Measurements from ENCODE around the gene MSI2.

The MSI2 gene

GRCh38 chr17:57408071-57408811 is 151.9 kb downstream of the MSI2 start:
- ATAC-seq = no peak
- no peak for TF ChIP-seq ESRRG (CRISPR knock-in tag; IDR thresholded peaks at IDR 0.05)
- no peak for TF ChIP-seq TSHZ2 (CRISPR knock-in tag; IDR thresholded peaks at IDR 0.05)
- TF ChIP-seq POU6F1 (CRISPR knock-in tag; IDR thresholded peaks at IDR 0.05; ENCODE audit: borderline replicate concordance, low read depth) = no peak
- no peak for TF ChIP-seq ZC3H10 (CRISPR knock-in tag; IDR thresholded peaks at IDR 0.05)
- TF ChIP-seq ZNF8 (CRISPR knock-in tag; IDR thresholded peaks at IDR 0.05) = no peak
- no peak for TF ChIP-seq ZFP30 (CRISPR knock-in tag; IDR thresholded peaks at IDR 0.05)
- TF ChIP-seq RARB (CRISPR knock-in tag; IDR thresholded peaks at IDR 0.05) = no peak
- TF ChIP-seq ZNF70 (CRISPR knock-in tag; IDR thresholded peaks at IDR 0.05) = no peak
- TF ChIP-seq ZNF565 (CRISPR knock-in tag; conservative IDR thresholded peaks at IDR 0.05; ENCODE audit: low read depth) = no peak
- no peak for TF ChIP-seq PPARA (CRISPR knock-in tag; IDR thresholded peaks at IDR 0.05; ENCODE audit: borderline replicate concordance)
- no peak for TF ChIP-seq ISL1 (CRISPR knock-in tag; IDR thresholded peaks at IDR 0.05)
- TF ChIP-seq, protein P1, sequence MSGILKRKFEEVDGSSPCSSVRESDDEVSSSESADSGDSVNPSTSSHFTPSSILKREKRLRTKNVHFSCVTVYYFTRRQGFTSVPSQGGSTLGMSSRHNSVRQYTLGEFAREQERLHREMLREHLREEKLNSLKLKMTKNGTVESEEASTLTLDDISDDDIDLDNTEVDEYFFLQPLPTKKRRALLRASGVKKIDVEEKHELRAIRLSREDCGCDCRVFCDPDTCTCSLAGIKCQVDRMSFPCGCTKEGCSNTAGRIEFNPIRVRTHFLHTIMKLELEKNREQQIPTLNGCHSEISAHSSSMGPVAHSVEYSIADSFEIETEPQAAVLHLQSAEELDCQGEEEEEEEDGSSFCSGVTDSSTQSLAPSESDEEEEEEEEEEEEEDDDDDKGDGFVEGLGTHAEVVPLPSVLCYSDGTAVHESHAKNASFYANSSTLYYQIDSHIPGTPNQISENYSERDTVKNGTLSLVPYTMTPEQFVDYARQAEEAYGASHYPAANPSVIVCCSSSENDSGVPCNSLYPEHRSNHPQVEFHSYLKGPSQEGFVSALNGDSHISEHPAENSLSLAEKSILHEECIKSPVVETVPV (CRISPR knock-in tag; IDR thresholded peaks at IDR 0.05) = no peak
- TF ChIP-seq BACH2 (CRISPR knock-in tag; IDR thresholded peaks at IDR 0.05; ENCODE audit: borderline replicate concordance) = no peak
- TF ChIP-seq OSR1 (CRISPR knock-in tag; IDR thresholded peaks at IDR 0.05) = no peak
- no peak for TF ChIP-seq CREB5 (CRISPR knock-in tag; IDR thresholded peaks at IDR 0.05; ENCODE audit: low read depth)

DNA sequence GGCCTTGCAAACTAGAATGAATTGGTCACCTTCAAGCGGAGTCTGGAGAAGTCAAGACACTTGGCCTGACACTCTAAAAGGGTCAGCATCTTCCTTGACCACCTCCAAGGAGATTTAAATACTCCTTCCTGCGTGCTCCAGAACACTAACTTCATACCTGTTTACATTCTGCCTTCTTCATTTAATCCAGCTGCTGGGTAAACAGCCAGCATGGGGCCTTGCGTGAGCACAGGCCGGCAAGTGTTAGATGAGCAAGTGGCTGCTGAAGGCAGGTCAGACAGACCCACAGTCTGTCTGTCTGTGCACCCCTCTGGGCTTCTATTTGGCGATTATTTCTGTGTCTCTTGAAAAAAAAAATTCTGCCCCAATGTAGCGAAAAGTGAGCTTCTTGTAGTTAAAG is 153.8 kb downstream of the MSI2 start:
- ATAC-seq = no peak
- TF ChIP-seq CSDC2 (CRISPR knock-in tag; IDR thresholded peaks at IDR 0.05) (no peak), CREB5 (CRISPR knock-in tag; IDR thresholded peaks at IDR 0.05; ENCODE audit: low read depth) (no peak), TSHZ2 (CRISPR knock-in tag; IDR thresholded peaks at IDR 0.05) (no peak), BACH2 (CRISPR knock-in tag; IDR thresholded peaks at IDR 0.05; ENCODE audit: borderline replicate concordance) (no peak), OSR1 (CRISPR knock-in tag; IDR thresholded peaks at IDR 0.05) (no peak), TOX (CRISPR knock-in tag; IDR thresholded peaks at IDR 0.05; ENCODE audit: borderline replicate concordance) (no peak)
- TF ChIP-seq, protein P2, sequence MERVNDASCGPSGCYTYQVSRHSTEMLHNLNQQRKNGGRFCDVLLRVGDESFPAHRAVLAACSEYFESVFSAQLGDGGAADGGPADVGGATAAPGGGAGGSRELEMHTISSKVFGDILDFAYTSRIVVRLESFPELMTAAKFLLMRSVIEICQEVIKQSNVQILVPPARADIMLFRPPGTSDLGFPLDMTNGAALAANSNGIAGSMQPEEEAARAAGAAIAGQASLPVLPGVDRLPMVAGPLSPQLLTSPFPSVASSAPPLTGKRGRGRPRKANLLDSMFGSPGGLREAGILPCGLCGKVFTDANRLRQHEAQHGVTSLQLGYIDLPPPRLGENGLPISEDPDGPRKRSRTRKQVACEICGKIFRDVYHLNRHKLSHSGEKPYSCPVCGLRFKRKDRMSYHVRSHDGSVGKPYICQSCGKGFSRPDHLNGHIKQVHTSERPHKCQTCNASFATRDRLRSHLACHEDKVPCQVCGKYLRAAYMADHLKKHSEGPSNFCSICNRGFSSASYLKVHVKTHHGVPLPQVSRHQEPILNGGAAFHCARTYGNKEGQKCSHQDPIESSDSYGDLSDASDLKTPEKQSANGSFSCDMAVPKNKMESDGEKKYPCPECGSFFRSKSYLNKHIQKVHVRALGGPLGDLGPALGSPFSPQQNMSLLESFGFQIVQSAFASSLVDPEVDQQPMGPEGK (CRISPR knock-in tag; IDR thresholded peaks at IDR 0.05; ENCODE audit: borderline replicate concordance) = no peak
